ENCODE results near the gene SIDT2.
"Not testable (repeated sequence)": the region's sequence is repeated elsewhere in the genome, so short reads cannot be mapped to it uniquely, and the experiment has no call there.

The SIDT2 gene

DNA sequence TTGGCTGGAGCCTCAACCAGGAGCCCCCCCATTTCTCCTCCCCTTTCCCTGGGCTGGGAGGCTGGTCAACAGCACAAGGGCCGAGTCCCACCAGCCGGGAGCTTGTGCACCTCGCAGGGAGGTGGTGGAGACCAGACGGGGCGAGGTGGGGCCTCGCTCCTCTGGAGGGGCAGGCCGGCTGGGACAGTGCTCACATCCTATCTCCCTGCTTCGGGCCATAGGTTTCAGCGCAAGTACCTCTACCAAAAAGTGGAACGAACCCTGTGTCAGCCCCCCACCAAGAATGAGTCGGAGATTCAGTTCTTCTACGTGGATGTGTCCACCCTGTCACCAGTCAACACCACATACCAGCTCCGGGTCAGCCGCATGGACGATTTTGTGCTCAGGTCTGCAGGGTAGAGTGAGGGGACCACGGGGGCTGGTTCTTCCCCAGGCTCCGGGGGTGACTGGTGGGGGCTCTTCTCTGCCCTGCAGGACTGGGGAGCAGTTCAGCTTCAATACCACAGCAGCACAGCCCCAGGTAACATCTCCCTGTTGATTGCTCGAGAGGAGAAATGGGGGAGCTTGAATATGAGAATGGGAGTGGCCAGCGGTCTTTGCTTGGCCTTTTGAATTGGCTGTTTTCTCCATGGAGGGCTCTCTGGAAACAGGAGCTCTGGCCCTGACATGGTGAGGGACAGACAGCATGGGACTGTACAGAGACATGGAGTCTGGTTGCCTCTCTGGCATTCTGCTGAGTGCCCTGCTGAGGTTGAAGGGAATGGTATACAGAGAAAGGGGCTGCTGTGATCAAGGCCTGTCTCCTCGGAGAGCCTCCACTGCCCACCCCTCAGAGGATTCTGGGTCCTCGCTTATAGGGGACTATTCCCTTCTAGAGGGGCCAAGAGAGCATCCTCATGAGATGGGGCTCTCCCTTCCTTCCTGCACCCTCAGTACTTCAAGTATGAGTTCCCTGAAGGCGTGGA, 3.3 kb downstream of the SIDT2 start:
- CTCF ChIA-PET: interaction anchor here (0.8 to 7.9 kb wide), 11 partner anchors 7 to 50 kb away, joined by 3 to 133 read pairs (median 6); partner anchors contain the start of genes PCSK7 and TAGLN
- no peak for TF ChIP-seq CTCF (IDR thresholded peaks at IDR 0.05; ENCODE audit: insufficient read depth, low read length, missing control alignments)
- POLR2A ChIA-PET: interaction anchor here (1.5 to 6.0 kb wide), 2 partner anchors 17 kb away, joined by 5 to 76 read pairs; partner anchors contain the start of gene TAGLN
- H3K4me3 ChIP-seq (ENCODE audit: low read depth, low read length): no peak overlapping the region
- DNase-seq (ENCODE audit: low read depth, low spot score): no peak

DNA sequence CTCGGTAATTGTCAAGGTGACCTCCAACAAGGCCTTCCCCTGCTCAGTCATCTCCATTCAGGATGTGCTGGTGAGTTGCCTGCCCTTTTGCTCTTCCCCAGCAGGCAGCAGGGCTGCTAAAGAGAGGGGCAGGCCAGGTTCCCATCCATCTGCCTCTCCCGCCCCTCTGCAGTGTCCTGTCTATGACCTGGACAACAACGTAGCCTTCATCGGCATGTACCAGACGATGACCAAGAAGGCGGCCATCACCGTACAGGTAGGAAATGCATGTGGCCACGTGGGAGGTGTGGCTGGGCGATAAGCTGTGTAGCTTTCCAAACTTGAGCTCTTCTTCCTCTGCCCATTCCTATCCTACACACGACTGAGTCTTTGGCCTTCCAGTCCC, 4.0 kb downstream of the SIDT2 start:
- DNase-seq (ENCODE audit: low read depth, low spot score): no peak
- ChIA-PET POLR2A (interaction anchor here (1.5 kb wide), 1 partner anchor 17 kb away, joined by 5 read pairs; the partner anchor contains the start of gene TAGLN), CTCF (interaction anchor here (0.9 to 7.9 kb wide), 7 partner anchors 12 to 44 kb away, joined by 3 to 133 read pairs (median 11); partner anchors contain the start of gene TAGLN)
- no peak overlapping the region for H3K4me3 ChIP-seq (ENCODE audit: low read depth, low read length)
- TF ChIP-seq CTCF (IDR thresholded peaks at IDR 0.05; ENCODE audit: insufficient read depth, low read length, missing control alignments): no peak

DNA sequence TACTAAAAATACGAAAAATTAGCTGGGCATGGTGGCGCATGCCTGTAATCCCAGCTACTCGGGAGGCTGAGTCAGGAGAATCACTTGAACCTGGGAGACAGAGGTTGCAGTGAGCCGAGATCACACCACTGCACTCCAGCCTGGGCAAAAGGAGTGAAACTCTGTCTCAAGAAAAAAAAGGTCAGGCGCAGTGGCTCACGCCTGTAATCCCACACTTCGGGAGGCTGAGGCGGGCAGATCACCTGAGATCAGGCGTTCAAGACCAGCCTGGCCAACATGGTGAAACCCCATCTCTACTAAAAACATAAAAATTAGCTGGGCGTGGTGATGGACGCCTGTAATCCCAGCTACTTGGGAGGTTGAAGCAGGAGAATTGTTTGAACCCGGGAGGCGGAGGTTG, 4.6 kb downstream of the SIDT2 start:
- H3K4me3 ChIP-seq (ENCODE audit: low read depth, low read length); DNase-seq (ENCODE audit: low read depth, low spot score): not testable (repeated sequence)
- POLR2A ChIA-PET: interaction anchor here (0.8 to 1.5 kb wide), 2 partner anchors 14 to 16 kb away, joined by 3 to 5 read pairs; partner anchors contain the start of gene TAGLN
- CTCF ChIA-PET: interaction anchor here (1.0 to 7.9 kb wide), 4 partner anchors 12 to 43 kb away, joined by 3 to 133 read pairs (median 50); partner anchors contain the start of gene TAGLN

DNA sequence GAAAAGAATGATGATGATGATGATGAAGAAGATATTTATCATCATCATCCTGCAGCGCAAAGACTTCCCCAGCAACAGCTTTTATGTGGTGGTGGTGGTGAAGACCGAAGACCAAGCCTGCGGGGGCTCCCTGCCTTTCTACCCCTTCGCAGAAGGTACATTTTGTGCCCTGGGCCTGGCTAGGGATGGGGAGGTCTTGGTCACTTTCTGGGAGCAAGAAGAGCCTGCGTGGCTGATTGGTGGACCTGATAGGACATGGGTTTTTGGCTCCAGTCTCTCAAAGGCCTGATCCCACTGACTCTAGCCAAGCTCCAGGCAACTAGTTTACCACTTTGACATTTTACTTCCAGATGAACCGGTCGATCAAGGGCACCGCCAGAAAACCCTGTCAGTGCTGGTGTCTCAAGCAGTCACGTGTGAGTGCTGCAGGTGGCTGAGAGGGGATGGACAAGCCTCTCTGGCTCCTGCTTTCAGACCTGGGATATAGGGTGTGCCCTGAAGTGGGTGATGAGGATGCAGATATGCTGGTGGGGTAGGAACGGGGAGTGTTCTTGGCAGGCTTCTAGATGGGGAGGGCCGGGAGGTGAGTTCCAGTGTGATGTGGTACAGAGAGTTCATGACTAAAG, 5.3 kb downstream of the SIDT2 start:
- DNase-seq (ENCODE audit: low read depth, low spot score): no peak
- H3K4me3 ChIP-seq (ENCODE audit: low read depth, low read length): no peak overlapping the region
- no peak for TF ChIP-seq CTCF (IDR thresholded peaks at IDR 0.05; ENCODE audit: insufficient read depth, low read length, missing control alignments)
- ChIA-PET POLR2A (interaction anchor here (0.8 to 1.5 kb wide), 2 partner anchors 13 to 15 kb away, joined by 3 to 5 read pairs; partner anchors contain the start of gene TAGLN), CTCF (interaction anchor here (1.0 to 7.9 kb wide), 3 partner anchors 12 to 43 kb away, joined by 3 to 133 read pairs (median 71); partner anchors contain the start of gene TAGLN)

DNA sequence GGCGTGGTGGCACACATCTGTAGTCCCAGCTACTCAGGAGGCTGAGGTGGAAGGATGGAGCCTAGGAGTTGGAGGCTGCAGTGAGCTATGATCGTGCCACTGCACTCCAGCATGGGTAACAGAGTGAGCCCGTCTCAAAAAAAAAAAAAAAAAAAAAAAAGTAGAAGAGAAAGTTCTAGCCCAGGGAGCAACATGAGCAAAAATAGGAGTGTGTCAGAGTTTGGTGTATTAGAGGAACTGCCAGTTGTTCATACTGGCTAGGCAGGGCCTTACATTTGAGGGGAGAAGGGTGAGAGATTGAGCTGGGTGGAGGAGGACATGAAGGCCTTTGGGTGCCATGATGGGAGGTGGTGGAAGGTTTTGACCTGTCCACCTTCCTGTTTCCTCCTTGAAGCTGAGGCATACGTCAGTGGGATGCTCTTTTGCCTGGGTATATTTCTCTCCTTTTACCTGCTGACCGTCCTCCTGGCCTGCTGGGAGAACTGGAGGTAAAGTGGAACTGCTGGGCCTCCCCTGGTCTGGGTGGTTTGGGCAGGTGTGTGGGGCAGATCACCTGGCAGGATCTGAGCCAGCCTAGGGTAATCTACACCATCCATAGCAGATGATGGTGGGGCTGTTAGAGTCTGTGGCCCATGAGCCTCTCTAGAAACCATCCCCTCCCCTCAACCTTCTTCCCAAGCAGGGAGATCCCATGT, 7.3 kb downstream of the SIDT2 start:
- POLR2A ChIA-PET: no interaction called here
- CTCF ChIA-PET: no interaction called here
- DNase-seq (ENCODE audit: low read depth, low spot score): no peak
- no peak for TF ChIP-seq CTCF (IDR thresholded peaks at IDR 0.05; ENCODE audit: insufficient read depth, low read length, missing control alignments)
- no peak overlapping the region for H3K4me3 ChIP-seq (ENCODE audit: low read depth, low read length)

- ChIA-PET POLR2A (no interaction called here), CTCF (no interaction called here)
- no peak overlapping the region for H3K4me3 ChIP-seq (ENCODE audit: low read depth, low read length)
- TF ChIP-seq CTCF (IDR thresholded peaks at IDR 0.05; ENCODE audit: insufficient read depth, low read length, missing control alignments): no peak
- no peak for DNase-seq (ENCODE audit: low read depth, low spot score)
Observed at GRCh38 chr11:117186431-117186761, 7.9 kb downstream of the SIDT2 start.

All from AG04449 (cell line).